ENCODE measurements around the gene LRRFIP1. TPM values are rescaled to one million over a fixed set of nuclear protein-coding genes. Genes with fewer than 3 reads are reported as not detected.

Gene LRRFIP1
- total RNA-seq, 2 experiments from 2014 or later = 157 to 161 TPM

DNA sequence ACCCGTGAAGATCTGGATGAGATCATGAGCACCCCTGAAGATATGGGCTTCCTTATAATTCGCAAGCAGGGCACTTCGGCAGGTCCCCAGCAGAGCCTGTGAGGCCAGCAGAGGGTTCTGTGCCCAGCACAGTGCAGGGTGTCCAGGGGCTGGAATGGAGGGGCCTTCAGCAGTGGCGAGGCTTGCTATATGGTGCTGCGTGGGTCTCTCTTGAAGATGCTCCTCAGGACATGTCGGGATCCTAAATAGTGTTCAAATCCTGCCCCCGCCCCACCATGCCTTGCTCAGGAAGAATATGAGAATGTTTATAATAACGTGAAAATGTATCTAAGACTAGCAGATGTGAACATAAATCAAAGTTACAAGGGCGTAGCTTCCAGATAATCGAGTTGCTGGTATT is 110.9 kb downstream of the LRRFIP1 start:
- no peaks in the 10 kb centered on the region for H3K9me3 ChIP-seq (ENCODE audit: control insufficient read depth in 1 of 2, insufficient read depth in 1 of 2, low read length in 2 of 2)
- Mint-ChIP-seq H3K4me3 (peak overlapping the region; percentile 21), H3K4me1 (ENCODE audit: low read depth) (peaks cover 62% of the 10 kb centered on the region), H3K9me3 (no peaks in the 10 kb centered on the region), H3K27ac (peak overlapping the region; percentile 58), H3K27me3 (no peaks in the 10 kb centered on the region), H3K36me3 (ENCODE audit: low read depth) (peaks cover 85% of the 10 kb centered on the region)
- no peak overlapping the region for H3K27ac ChIP-seq (ENCODE audit: low read depth in 1 of 2, low read length in 2 of 2)
- ATAC-seq (ENCODE audit: poor library complexity) (no peak), DNase-seq (no peak)
- POLR2A ChIA-PET = no interaction called here
- intact Hi-C loops (cut with DNase I, micrococcal nuclease) = no loop called here
- H3K4me3 ChIP-seq (ENCODE audit: low read length) = no peak overlapping the region
- no peak for TF ChIP-seq CTCF (IDR thresholded peaks at IDR 0.05)
- H3K36me3 ChIP-seq (ENCODE audit: insufficient read depth, low read length) = peaks cover 72% of the 10 kb centered on the region
- peaks cover 40% of the 10 kb centered on the region for H3K4me1 ChIP-seq (ENCODE audit: insufficient read depth, low read length)
- CTCF ChIA-PET = no interaction called here
- H3K27me3 ChIP-seq (ENCODE audit: control insufficient read depth in 1 of 2, insufficient read depth in 2 of 2, low read length in 2 of 2) = no peaks in the 10 kb centered on the region

DNA sequence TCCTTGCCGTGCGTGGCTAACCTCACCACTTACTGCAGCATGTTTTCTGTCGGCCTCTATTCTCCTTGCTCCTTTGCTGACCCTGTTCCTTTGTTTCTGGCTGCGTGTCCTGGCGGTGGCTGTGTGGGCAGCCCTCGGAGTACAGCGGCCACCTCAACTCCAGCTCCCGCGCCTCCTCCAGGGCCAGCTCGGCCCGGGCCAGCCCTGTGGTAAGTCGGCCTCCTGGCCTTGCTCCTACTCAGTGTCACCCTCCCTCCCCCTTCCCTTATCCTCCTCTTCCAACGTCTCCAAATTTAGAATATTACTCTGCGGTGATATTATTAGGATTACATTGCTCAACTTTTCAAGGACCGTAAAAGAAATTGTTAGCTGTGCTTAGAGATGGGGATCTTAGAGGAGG is 111.7 kb downstream of the LRRFIP1 start:
- H3K27me3 Mint-ChIP-seq = no peaks in the 10 kb centered on the region
- no peak for TF ChIP-seq CTCF (IDR thresholded peaks at IDR 0.05)
- no peak overlapping the region for H3K4me3 Mint-ChIP-seq
- intact Hi-C loops (cut with DNase I, micrococcal nuclease) = no loop called here
- H3K36me3 ChIP-seq (ENCODE audit: insufficient read depth, low read length) = peaks cover 73% of the 10 kb centered on the region
- peak overlapping the region; percentile 58 for H3K27ac Mint-ChIP-seq
- H3K9me3 Mint-ChIP-seq = no peaks in the 10 kb centered on the region
- peaks cover 83% of the 10 kb centered on the region for H3K36me3 Mint-ChIP-seq (ENCODE audit: low read depth)
- H3K27me3 ChIP-seq (ENCODE audit: control insufficient read depth in 1 of 2, insufficient read depth in 2 of 2, low read length in 2 of 2) = no peaks in the 10 kb centered on the region
- H3K27ac ChIP-seq (ENCODE audit: low read depth in 1 of 2, low read length in 2 of 2) = no peak overlapping the region
- H3K4me3 ChIP-seq (ENCODE audit: low read length) = no peak overlapping the region
- CTCF ChIA-PET = no interaction called here
- peaks cover 40% of the 10 kb centered on the region for H3K4me1 ChIP-seq (ENCODE audit: insufficient read depth, low read length)
- H3K4me1 Mint-ChIP-seq (ENCODE audit: low read depth) = peaks cover 63% of the 10 kb centered on the region
- POLR2A ChIA-PET = interaction anchor here (1.3 kb wide), 1 partner anchor 66 kb away, joined by 3 read pairs; no protein-coding TSS in a partner anchor
- no peak for ATAC-seq (ENCODE audit: poor library complexity)
- no peak for DNase-seq
- no peaks in the 10 kb centered on the region for H3K9me3 ChIP-seq (ENCODE audit: control insufficient read depth in 1 of 2, insufficient read depth in 1 of 2, low read length in 2 of 2)

DNA sequence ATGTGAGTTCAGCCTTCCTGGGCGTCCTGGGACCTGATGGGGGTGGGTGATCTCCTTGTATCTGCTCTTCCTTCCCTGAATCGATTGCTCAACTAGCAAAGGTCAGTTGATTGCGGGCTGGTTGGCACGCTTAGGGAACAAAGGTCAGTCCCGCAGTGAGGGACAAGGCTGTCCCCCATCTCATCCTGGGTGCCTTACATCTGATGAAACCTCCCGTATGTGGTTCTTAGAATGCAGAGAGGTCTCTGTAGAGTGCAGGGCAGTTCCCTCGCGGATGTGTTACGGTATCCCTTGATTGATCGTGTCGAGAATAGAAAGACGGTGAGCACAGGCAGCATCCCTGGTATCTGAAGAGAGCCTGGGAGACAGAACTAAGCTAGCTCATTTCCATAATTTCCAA is 114.8 kb downstream of the LRRFIP1 start:
- Mint-ChIP-seq H3K27me3 (no peaks in the 10 kb centered on the region), H3K4me3 (no peak overlapping the region), H3K9me3 (no peaks in the 10 kb centered on the region), H3K27ac (peak overlapping the region; percentile 78), H3K36me3 (ENCODE audit: low read depth) (peaks cover 78% of the 10 kb centered on the region), H3K4me1 (ENCODE audit: low read depth) (peaks cover 70% of the 10 kb centered on the region)
- Histone ChIP-seq H3K9me3 (ENCODE audit: control insufficient read depth in 1 of 2, insufficient read depth in 1 of 2, low read length in 2 of 2) (no peaks in the 10 kb centered on the region), H3K27ac (ENCODE audit: low read depth in 1 of 2, low read length in 2 of 2) (peak overlapping the region in 1 of 2 donors; percentile 1), H3K27me3 (ENCODE audit: control insufficient read depth in 1 of 2, insufficient read depth in 2 of 2, low read length in 2 of 2) (no peaks in the 10 kb centered on the region), H3K4me1 (ENCODE audit: insufficient read depth, low read length) (peaks cover 40% of the 10 kb centered on the region), H3K4me3 (ENCODE audit: low read length) (no peak overlapping the region), H3K36me3 (ENCODE audit: insufficient read depth, low read length) (peaks cover 61% of the 10 kb centered on the region)
- TF ChIP-seq CTCF (IDR thresholded peaks at IDR 0.05) = no peak
- ChIA-PET CTCF (interaction anchor here (6.7 kb wide), 1 partner anchor 70 kb away, joined by 101 read pairs; no protein-coding TSS in a partner anchor), POLR2A (no interaction called here)
- DNase-seq (no peak), ATAC-seq (ENCODE audit: poor library complexity) (no peak)
- intact Hi-C loops (cut with DNase I, micrococcal nuclease) = no loop called here

All from CD4-positive, alpha-beta T cell (primary cell).